CD4-positive, alpha-beta T cell treated with Interleukin-6 for 4 hours (primary cell): ENCODE results near the gene TUT1.

Source experiments
- DNase-seq: peaks from one replicate; pipeline ENCODE4 v3.0.0-alpha.2; 2020; ENCODE audit warnings: mixed read lengths

The TUT1 gene

GRCh38 chr11:62540804-62541701, 50.3 kb downstream of the TUT1 start:
- no peak for DNase-seq

- DNase-seq, result peak; percentile 75
Observed at GRCh38 chr11:62539238-62539925, 51.9 kb downstream of the TUT1 start.

GRCh38 chr11:62538470-62539237, 52.7 kb downstream of the TUT1 start:
- DNase-seq, result no peak

GRCh38 chr11:62536301-62536957, 54.9 kb downstream of the TUT1 start:
- no peak for DNase-seq

GRCh38 chr11:62535802-62536201, 55.5 kb downstream of the TUT1 start:
- DNase-seq, result no peak

DNA sequence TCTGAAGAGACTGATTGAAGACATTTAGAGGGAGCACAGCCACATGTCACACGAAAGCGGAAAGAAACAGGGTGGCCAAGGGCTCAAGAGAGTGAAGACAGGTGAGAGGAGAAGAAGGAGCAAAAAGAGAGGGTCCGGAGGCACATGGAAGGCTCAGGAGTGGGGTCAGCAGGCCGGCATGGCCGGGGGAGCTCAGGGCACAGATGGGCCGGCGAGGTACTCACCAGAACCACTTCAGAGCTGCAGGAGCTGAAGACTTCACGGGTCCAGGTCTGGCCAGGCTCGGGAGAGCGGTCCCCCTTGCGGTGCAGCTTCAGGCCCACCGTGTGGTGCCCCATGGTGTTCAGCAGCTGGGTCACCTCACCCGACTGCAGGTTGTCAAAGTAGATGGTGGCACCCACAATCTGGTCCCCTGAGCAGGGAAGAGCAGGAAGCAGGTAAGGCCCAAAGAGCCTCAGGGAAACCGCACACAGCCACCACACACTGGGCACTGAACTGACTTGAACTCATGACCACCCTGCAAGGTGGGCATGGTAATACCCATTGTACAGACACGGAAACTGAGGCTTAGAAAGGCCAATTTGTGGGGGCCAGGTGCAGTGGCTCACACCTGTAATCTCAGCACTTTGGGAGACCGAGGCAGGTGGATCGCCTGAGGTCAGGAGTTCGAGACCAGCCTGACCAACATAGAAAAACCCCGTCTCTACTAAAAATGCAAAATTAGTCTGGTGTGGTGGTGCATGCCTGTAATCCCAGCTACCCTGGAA, 56.4 kb downstream of the TUT1 start:
- DNase-seq, result no peak

GRCh38 chr11:62532096-62532495, 59.2 kb downstream of the TUT1 start:
- no peak for DNase-seq
